Cardiac muscle cell (in vitro differentiated cells and primary cell): ENCODE measurements around the gene HTR3E. TPM values are rescaled to one million over a fixed set of nuclear protein-coding genes. Genes with fewer than 3 reads are reported as not detected.
"Not testable (repeated sequence)": the region's sequence is repeated elsewhere in the genome, so short reads cannot be mapped to it uniquely, and the experiment has no call there.

Experiments used
- DNase-seq, 2 donors: peaks; one replicate each; pipeline versions ENCODE4 v3.0.0 to v3.0.0-alpha.2; 2010 to 2017; ENCODE audit warnings: low read depth in 1 of 2, low spot score in 1 of 2
- H3K27ac ChIP-seq: fragments of 200-600 bp; sonication (generic); 2 replicates; pipeline ENCODE4 v1.5.1; 2016
- H3K27me3 ChIP-seq: fragments of 200-600 bp; sonication (generic); 2 replicates; pipeline ENCODE4 v1.6.0; 2016; ENCODE audit warnings: control low read depth
- H3K36me3 ChIP-seq: fragments of 200-600 bp; sonication (generic); 2 replicates; pipeline ENCODE4 v1.5.1; 2016; ENCODE audit warnings: control low read depth
- H3K4me1 ChIP-seq: fragments of 200-600 bp; sonication (generic); 2 replicates; pipeline ENCODE4 v1.8.1; 2017; ENCODE audit warnings: low read depth, mild to moderate bottlenecking, mixed run types
- H3K4me3 ChIP-seq: fragments of 200-600 bp; sonication (generic); 2 replicates; pipeline ENCODE4 v1.5.1; 2016; ENCODE audit warnings: mild to moderate bottlenecking
- H3K9me3 ChIP-seq: fragments of 200-600 bp; sonication (generic); 2 replicates; pipeline ENCODE4 v1.5.1; 2017; ENCODE audit warnings: low read depth, mild to moderate bottlenecking, control low read depth
- polyA plus RNA-seq: library from polyadenylated mRNA; unstranded; fragments of >200 nt; fragmentation: Nextera tagmentation; extraction: Ambion mirVana; gene quantifications from 2 replicates; pipeline ENCODE4 v1.2.1, GENCODE V29; 2016
- total RNA-seq: library from RNA; depleted of rRNA; stranded (reverse); fragments of >200 nt; gene quantifications from 2 replicates; pipeline ENCODE4 v1.2.3, GENCODE V29; 2016
- TF ChIP-seq, protein P1 (sequence below): IDR thresholded peaks from 2 replicates; pipeline ENCODE4 v1.5.1; 2012; ENCODE audit warnings: low read depth, mild to moderate bottlenecking, low read length

The HTR3E gene
- total and polyA plus RNA-seq, 2 experiments from 2014 or later, result 0.15 TPM; not detected in 1

- H3K4me3 ChIP-seq, result no peak overlapping the region
- no peaks in the 10 kb centered on the region for H3K27me3 ChIP-seq
- no peak overlapping the region for H3K27ac ChIP-seq
- no peaks in the 10 kb centered on the region for H3K9me3 ChIP-seq
- H3K36me3 ChIP-seq, result no peaks in the 10 kb centered on the region
- no peak for DNase-seq
- H3K4me1 ChIP-seq, result no peaks in the 10 kb centered on the region
- TF ChIP-seq, protein P1, sequence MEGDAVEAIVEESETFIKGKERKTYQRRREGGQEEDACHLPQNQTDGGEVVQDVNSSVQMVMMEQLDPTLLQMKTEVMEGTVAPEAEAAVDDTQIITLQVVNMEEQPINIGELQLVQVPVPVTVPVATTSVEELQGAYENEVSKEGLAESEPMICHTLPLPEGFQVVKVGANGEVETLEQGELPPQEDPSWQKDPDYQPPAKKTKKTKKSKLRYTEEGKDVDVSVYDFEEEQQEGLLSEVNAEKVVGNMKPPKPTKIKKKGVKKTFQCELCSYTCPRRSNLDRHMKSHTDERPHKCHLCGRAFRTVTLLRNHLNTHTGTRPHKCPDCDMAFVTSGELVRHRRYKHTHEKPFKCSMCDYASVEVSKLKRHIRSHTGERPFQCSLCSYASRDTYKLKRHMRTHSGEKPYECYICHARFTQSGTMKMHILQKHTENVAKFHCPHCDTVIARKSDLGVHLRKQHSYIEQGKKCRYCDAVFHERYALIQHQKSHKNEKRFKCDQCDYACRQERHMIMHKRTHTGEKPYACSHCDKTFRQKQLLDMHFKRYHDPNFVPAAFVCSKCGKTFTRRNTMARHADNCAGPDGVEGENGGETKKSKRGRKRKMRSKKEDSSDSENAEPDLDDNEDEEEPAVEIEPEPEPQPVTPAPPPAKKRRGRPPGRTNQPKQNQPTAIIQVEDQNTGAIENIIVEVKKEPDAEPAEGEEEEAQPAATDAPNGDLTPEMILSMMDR, result no peak
Measured at GRCh38 chr3:184062637-184063036, 34.2 kb upstream of the HTR3E start.

DNA sequence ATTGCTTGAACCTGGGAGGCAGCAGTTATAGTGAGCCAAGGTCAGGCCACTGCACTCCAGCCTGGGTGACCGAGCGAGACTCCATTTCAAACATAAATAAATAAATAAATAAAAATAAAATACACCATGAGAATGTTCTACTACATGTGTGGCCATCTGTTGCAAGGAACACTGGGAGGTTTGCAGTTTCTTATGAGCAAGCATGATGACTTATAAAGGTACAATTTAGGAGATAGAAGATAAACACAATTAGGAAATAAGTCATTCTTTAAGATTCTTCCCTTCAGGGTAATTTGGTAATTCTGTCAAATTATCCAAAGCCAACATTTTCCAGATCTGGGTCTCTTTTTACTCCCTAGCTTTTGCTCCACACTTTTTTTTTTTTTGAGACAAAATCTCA, 30.7 kb upstream of the HTR3E start:
- H3K27ac ChIP-seq, result no peak overlapping the region
- no peaks in the 10 kb centered on the region for H3K27me3 ChIP-seq
- H3K36me3 ChIP-seq, result no peaks in the 10 kb centered on the region
- no peaks in the 10 kb centered on the region for H3K9me3 ChIP-seq
- H3K4me3 ChIP-seq, result no peak overlapping the region
- H3K4me1 ChIP-seq, result no peaks in the 10 kb centered on the region
- DNase-seq, result no peak
- TF ChIP-seq, protein P1, result no peak

- no peaks in the 10 kb centered on the region for H3K36me3 ChIP-seq
- peak in 1 of 2 donors; percentile 11 for DNase-seq
- no peaks in the 10 kb centered on the region for H3K27me3 ChIP-seq
- no peak overlapping the region for H3K27ac ChIP-seq
- no peak overlapping the region for H3K4me3 ChIP-seq
- TF ChIP-seq, protein P1, result no peak
- H3K4me1 ChIP-seq, result no peaks in the 10 kb centered on the region
- no peaks in the 10 kb centered on the region for H3K9me3 ChIP-seq
Measured at GRCh38 chr3:184067573-184068055, 29.2 kb upstream of the HTR3E start.

DNA sequence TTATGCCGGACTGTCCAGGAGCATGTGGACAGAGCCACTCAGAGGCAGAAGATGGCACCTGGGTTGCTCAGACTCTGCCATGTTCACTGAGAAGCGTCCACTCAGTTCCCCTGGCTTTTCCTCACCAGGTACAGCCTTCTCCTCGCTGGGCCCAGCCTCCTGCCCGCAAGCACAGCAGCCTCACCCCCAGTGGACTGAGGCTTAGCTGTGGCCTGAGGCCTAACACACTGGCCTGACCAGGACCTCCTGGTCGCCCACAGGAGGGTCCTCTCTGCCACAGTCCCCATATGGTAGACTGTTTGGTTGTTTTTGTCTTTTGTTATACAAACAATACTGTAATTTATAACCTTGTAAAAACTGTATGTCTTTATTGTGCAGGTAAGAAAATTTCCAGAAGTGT, 28.5 kb upstream of the HTR3E start:
- H3K4me1 ChIP-seq, result no peaks in the 10 kb centered on the region
- TF ChIP-seq, protein P1, result no peak
- no peak overlapping the region for H3K27ac ChIP-seq

DNA sequence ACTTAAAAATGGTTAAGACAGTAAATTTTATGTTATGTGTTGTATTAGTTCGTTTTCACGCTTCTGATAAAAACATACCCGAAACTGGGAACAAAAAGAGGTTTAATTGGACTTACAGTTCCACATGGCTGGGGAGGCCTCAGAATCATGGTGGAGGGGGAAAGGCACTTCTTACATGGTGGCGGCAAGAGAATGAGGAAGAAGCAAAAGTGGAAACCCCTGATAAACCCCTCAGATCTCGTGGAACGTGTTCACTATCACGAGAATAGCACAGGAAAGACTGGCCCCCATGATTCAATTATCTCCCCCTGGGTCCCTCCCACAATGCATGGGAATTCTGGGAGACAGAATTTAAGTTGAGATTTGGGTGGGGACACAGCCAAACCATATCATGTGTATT, 25.7 kb upstream of the HTR3E start:
- DNase-seq, H3K4me3 ChIP-seq, H3K27ac ChIP-seq, H3K36me3 ChIP-seq, H3K4me1 ChIP-seq, H3K9me3 ChIP-seq, H3K27me3 ChIP-seq: not testable (repeated sequence)

More for the DNA sequence above, 28.5 kb upstream of the HTR3E start:
- DNase-seq, result no peak
- Histone ChIP-seq H3K36me3 (no peaks in the 10 kb centered on the region), H3K4me3 (no peak overlapping the region), H3K9me3 (no peaks in the 10 kb centered on the region), H3K27me3 (no peaks in the 10 kb centered on the region)

GRCh38 chr3:184073621-184074020, 23.2 kb upstream of the HTR3E start:
- Histone ChIP-seq H3K36me3 (no peaks in the 10 kb centered on the region), H3K4me1 (no peaks in the 10 kb centered on the region), H3K4me3 (no peak overlapping the region), H3K27ac (no peak overlapping the region), H3K27me3 (no peaks in the 10 kb centered on the region), H3K9me3 (no peaks in the 10 kb centered on the region)
- DNase-seq, result peak in 1 of 2 donors; percentile 25
- TF ChIP-seq, protein P1, result no peak
